ENCODE measurements around the gene WDFY3. TPM values are rescaled to one million over a fixed set of nuclear protein-coding genes. Genes with fewer than 3 reads are reported as not detected.

Gene WDFY3
- total and polyA plus RNA-seq, 4 donors, result 7.5 to 229 (median 75.8) TPM

DNA sequence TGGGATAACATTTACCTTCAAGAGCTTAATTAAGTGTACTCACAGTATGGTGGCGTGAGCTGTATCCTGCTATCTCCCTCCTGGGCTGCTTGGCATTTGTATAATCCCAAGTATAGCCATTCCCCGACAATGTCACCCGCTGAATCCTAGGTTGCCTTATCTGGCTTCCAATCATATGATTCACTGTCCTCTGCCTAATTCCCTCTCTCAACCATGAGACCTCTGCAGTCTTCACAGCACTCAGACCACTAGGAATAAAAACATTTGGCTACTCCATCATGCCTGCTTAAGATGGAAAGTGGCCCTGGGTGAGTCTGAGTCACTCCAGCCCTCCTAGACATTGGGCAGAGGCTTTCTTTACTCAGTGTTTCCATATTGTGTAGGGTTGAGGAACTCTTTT lies 28.9 kb upstream of the WDFY3 start:
- no peak overlapping the region for H3K9ac ChIP-seq (ENCODE audit: insufficient read depth in 1 of 2, low read length in 2 of 2)
- no peaks in the 10 kb centered on the region for H3K9me3 ChIP-seq (ENCODE audit: control insufficient read depth in 4 of 4, insufficient read depth in 3 of 4, low read length in 3 of 4)
- H3K36me3 ChIP-seq (ENCODE audit: control insufficient read depth in 4 of 4, insufficient read depth in 4 of 4, low read length in 4 of 4), result no peaks in the 10 kb centered on the region
- DNase-seq, result no peak
- no peak for ATAC-seq (ENCODE audit: insufficient read depth, low FRiP score)
- 91 to 92% methylated on average over 3 of the region's 3 CpGs for WGBS, 2 donors
- TF ChIP-seq, protein P1, sequence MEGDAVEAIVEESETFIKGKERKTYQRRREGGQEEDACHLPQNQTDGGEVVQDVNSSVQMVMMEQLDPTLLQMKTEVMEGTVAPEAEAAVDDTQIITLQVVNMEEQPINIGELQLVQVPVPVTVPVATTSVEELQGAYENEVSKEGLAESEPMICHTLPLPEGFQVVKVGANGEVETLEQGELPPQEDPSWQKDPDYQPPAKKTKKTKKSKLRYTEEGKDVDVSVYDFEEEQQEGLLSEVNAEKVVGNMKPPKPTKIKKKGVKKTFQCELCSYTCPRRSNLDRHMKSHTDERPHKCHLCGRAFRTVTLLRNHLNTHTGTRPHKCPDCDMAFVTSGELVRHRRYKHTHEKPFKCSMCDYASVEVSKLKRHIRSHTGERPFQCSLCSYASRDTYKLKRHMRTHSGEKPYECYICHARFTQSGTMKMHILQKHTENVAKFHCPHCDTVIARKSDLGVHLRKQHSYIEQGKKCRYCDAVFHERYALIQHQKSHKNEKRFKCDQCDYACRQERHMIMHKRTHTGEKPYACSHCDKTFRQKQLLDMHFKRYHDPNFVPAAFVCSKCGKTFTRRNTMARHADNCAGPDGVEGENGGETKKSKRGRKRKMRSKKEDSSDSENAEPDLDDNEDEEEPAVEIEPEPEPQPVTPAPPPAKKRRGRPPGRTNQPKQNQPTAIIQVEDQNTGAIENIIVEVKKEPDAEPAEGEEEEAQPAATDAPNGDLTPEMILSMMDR (IDR thresholded peaks at IDR 0.05; ENCODE audit: control extremely low read depth, extremely low read depth), result no peak
- H3K27me3 ChIP-seq (ENCODE audit: control insufficient read depth in 3 of 3, insufficient read depth in 3 of 3, low read length in 2 of 3), result no peaks in the 10 kb centered on the region
- H3K4me1 ChIP-seq (ENCODE audit: control insufficient read depth in 5 of 5, insufficient read depth in 5 of 5, low read length in 5 of 5), result no peaks in the 10 kb centered on the region
- no peak overlapping the region for H3K27ac ChIP-seq (ENCODE audit: low read depth in 1 of 2, low read length in 1 of 2)
- H3K4me3 ChIP-seq, result no peak overlapping the region

GRCh38 chr4:84994280-84994679 lies 27.8 kb upstream of the WDFY3 start:
- no peaks in the 10 kb centered on the region for H3K9me3 ChIP-seq (ENCODE audit: control insufficient read depth in 4 of 4, insufficient read depth in 3 of 4, low read length in 3 of 4)
- no peaks in the 10 kb centered on the region for H3K36me3 ChIP-seq (ENCODE audit: control insufficient read depth in 4 of 4, insufficient read depth in 4 of 4, low read length in 4 of 4)
- H3K4me3 ChIP-seq, result no peak overlapping the region
- TF ChIP-seq, protein P1 (IDR thresholded peaks at IDR 0.05; ENCODE audit: control extremely low read depth, extremely low read depth), result no peak
- H3K27me3 ChIP-seq (ENCODE audit: control insufficient read depth in 3 of 3, insufficient read depth in 3 of 3, low read length in 2 of 3), result no peaks in the 10 kb centered on the region
- WGBS, 2 donors, result 47 to 52% methylated on average over 3 of the region's 3 CpGs
- ATAC-seq (ENCODE audit: insufficient read depth, low FRiP score), result no peak
- peak in 2 of 3 donors; percentile 22 to 28 for DNase-seq
- no peak overlapping the region for H3K27ac ChIP-seq (ENCODE audit: low read depth in 1 of 2, low read length in 1 of 2)
- H3K9ac ChIP-seq (ENCODE audit: insufficient read depth in 1 of 2, low read length in 2 of 2), result peak overlapping the region in 1 of 2 donors; percentile 19
- no peaks in the 10 kb centered on the region for H3K4me1 ChIP-seq (ENCODE audit: control insufficient read depth in 5 of 5, insufficient read depth in 5 of 5, low read length in 5 of 5)

DNA sequence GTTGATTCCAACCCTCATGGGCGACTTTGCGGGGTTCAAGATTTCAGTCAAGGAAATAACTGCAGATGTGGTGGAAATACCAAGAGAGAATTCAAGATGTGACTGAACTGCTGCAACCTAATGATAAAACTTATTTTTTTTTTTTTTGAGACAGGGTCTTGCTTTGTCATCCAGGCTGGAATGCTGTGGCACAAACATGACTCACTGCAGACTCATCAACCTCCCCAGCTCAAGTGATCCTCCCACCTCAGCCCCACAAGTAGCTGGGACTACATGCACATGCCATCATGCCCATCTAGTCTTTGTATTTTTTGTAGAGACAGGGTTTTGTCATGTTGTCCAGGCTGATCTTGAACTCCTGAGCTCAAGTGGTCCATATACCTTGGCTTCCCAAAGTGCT lies 19.5 kb upstream of the WDFY3 start:
- DNase-seq, result no peak
- Histone ChIP-seq H3K4me3 (no peak overlapping the region), H3K27me3 (ENCODE audit: control insufficient read depth in 3 of 3, insufficient read depth in 3 of 3, low read length in 2 of 3) (no peaks in the 10 kb centered on the region), H3K4me1 (ENCODE audit: control insufficient read depth in 5 of 5, insufficient read depth in 5 of 5, low read length in 5 of 5) (no peaks in the 10 kb centered on the region), H3K36me3 (ENCODE audit: control insufficient read depth in 4 of 4, insufficient read depth in 4 of 4, low read length in 4 of 4) (no peaks in the 10 kb centered on the region), H3K9ac (ENCODE audit: insufficient read depth in 1 of 2, low read length in 2 of 2) (no peak overlapping the region), H3K27ac (ENCODE audit: low read depth in 1 of 2, low read length in 1 of 2) (no peak overlapping the region), H3K9me3 (ENCODE audit: control insufficient read depth in 4 of 4, insufficient read depth in 3 of 4, low read length in 3 of 4) (peaks cover 0 to 3% (median 0%) of the 10 kb centered on the region in 4 donors)
- no peak for ATAC-seq (ENCODE audit: insufficient read depth, low FRiP score)
- TF ChIP-seq, protein P1 (IDR thresholded peaks at IDR 0.05; ENCODE audit: control extremely low read depth, extremely low read depth), result no peak
- WGBS, 2 donors, result 98 to 99% methylated on average over 2 of the region's 2 CpGs

- no peak overlapping the region for H3K9ac ChIP-seq (ENCODE audit: insufficient read depth in 1 of 2, low read length in 2 of 2)
- DNase-seq (no peak), ATAC-seq (ENCODE audit: insufficient read depth, low FRiP score) (no peak)
- H3K9me3 ChIP-seq (ENCODE audit: control insufficient read depth in 4 of 4, insufficient read depth in 3 of 4, low read length in 3 of 4), result no peaks in the 10 kb centered on the region
- TF ChIP-seq, protein P1 (IDR thresholded peaks at IDR 0.05; ENCODE audit: control extremely low read depth, extremely low read depth), result no peak
- no peak overlapping the region for H3K4me3 ChIP-seq
- H3K27ac ChIP-seq (ENCODE audit: low read depth in 1 of 2, low read length in 1 of 2), result no peak overlapping the region
- H3K4me1 ChIP-seq (ENCODE audit: control insufficient read depth in 5 of 5, insufficient read depth in 5 of 5, low read length in 5 of 5), result no peaks in the 10 kb centered on the region
- peaks cover 0 to 3% (median 0%) of the 10 kb centered on the region in 4 donors for H3K36me3 ChIP-seq (ENCODE audit: control insufficient read depth in 4 of 4, insufficient read depth in 4 of 4, low read length in 4 of 4)
- no peaks in the 10 kb centered on the region for H3K27me3 ChIP-seq (ENCODE audit: control insufficient read depth in 3 of 3, insufficient read depth in 3 of 3, low read length in 2 of 3)
Observed at GRCh38 chr4:84977396-84977795, 10.9 kb upstream of the WDFY3 start.
